Spleen (tissue), 11 donors: ENCODE data around the gene TMC8. TPM values are rescaled to one million over a fixed set of nuclear protein-coding genes. Genes with fewer than 3 reads are reported as not detected.
A peak's percentile ranks its signal among the peaks of the same experiment; 100 is the strongest.

Experiments
- DNase-seq: peaks from one replicate; pipeline ENCODE4 v3.0.0-alpha.2; 2020
- H3K27ac ChIP-seq, 8 donors: fragments of 200-600 bp; sonication (generic) in 7 of 8; 1 replicate in 4 of 8; 2 replicates in 4 of 8; pipeline versions ENCODE4 v1.5.0 to v1.8.0; 2016 to 2021; ENCODE audit warnings: inconsistent platforms in 4 of 8, mild to moderate bottlenecking in 4 of 8, moderate library complexity in 1 of 8
- H3K27me3 ChIP-seq, 7 donors: fragments of 200-600 bp; sonication (generic) in 6 of 7; replicated peaks in 1 of 7; 1 replicate in 4 of 7; 2 replicates in 3 of 7; pipeline versions ENCODE4 v1.5.0 to v1.8.0; 2016 to 2021; ENCODE audit warnings: inconsistent platforms in 3 of 7, mild to moderate bottlenecking in 1 of 7
- H3K36me3 ChIP-seq, 6 donors: fragments of 200-600 bp; sonication (generic) in 5 of 6; 1 replicate in 4 of 6; 2 replicates in 2 of 6; pipeline versions ENCODE4 v1.5.0 to v1.8.0; 2016 to 2021; ENCODE audit warnings: inconsistent platforms in 2 of 6
- H3K4me1 ChIP-seq, 6 donors: fragments of 200-600 bp; sonication (generic) in 5 of 6; 1 replicate in 3 of 6; 2 replicates in 3 of 6; pipeline versions ENCODE4 v1.5.0 to v1.8.0; 2016 to 2021; ENCODE audit warnings: inconsistent platforms in 3 of 6
- H3K4me3 ChIP-seq, 8 donors: fragments of 200-600 bp; sonication (generic) in 7 of 8; 1 replicate in 4 of 8; 2 replicates in 4 of 8; pipeline versions ENCODE4 v1.5.0 to v1.8.0; 2016 to 2021; ENCODE audit warnings: inconsistent platforms in 4 of 8, mild to moderate bottlenecking in 4 of 8, moderate library complexity in 2 of 8
- H3K9me3 ChIP-seq, 8 donors: fragments of 200-600 bp; sonication (generic) in 7 of 8; 1 replicate in 4 of 8; 2 replicates in 4 of 8; pipeline versions ENCODE4 v1.5.0 to v1.8.0; 2016 to 2021; ENCODE audit warnings: inconsistent platforms in 4 of 8
- CTCF ChIP-seq, 11 experiments: fragments of 200-600 bp in 7 of 11; fragments of 450-650 bp in 4 of 11; sonication (generic) in 4 of 11; IDR thresholded peaks in 8 of 11; conservative IDR thresholded peaks in 3 of 11; 1 replicate in 7 of 11; 2 replicates in 4 of 11; pipeline versions ENCODE4 v1.4.0 to v1.8.0; 2016 to 2021; ENCODE audit warnings: antibody characterized with exemption in 11 of 11, inconsistent platforms in 4 of 11, mild to moderate bottlenecking in 1 of 11
- POLR2A ChIP-seq, 3 donors: fragments of 450-650 bp; IDR thresholded peaks; one replicate each; pipeline ENCODE4 v1.5.1; 2017; ENCODE audit warnings: antibody characterized with exemption in 3 of 3, mild to moderate bottlenecking in 1 of 3
- POLR2AphosphoS5 ChIP-seq, 3 donors: sonication (generic); formaldehyde crosslinking; IDR thresholded peaks; one replicate each; pipeline ENCODE4 v1.5.1; 2017; ENCODE audit warnings: antibody characterized with exemption in 3 of 3
- WGBS, 5 donors: extraction: QIAGEN DNeasy Blood & Tissue Kit in 3 of 5; methylation state at CpG; one replicate each; pipeline versions ENCODE4 v1.1.5 to v1.1.7; 2013 to 2018; 5-methylcytosine and 5-hydroxymethylcytosine counted together
- intact Hi-C: fragments of 100-400 bp; cut with DNase I; formaldehyde crosslinking; loops from one replicate; pipeline ENCODE4 v1.15.0; 2023; ENCODE audit warnings: low total_unique reads
- polyA plus RNA-seq, 3 donors: library from polyadenylated mRNA; stranded (reverse); fragments of 200-250 nt; gene quantifications; one replicate each; pipeline ENCODE4 v1.2.1, GENCODE V29; 2013
- total RNA-seq, 7 donors: library from RNA; depleted of rRNA in 3 of 7; stranded (reverse); fragments of >200 nt in 3 of 7; fragmentation: NEBNext Ultra II Directional in 4 of 7; extraction: Animal tissue kit (Norgen Biotek cat#: 25700) in 4 of 7; gene quantifications; one replicate each; pipeline versions ENCODE4 v1.1.0 to v1.2.1, GENCODE V29; 2016 to 2021
- donor health status: healthy with polysubstance abuse.
- donor health status: DM: no; HTN: no; CAD: no; lungs with moderate emphysema.
- donor health status: DM: no; HTN: no; CAD: no.
- donor health status: Bipolar disorder and iron deficiency.
- donor health status: healthy.
- donor health status: DM: no; HTN: no; CAD: no.
- donor health status: DM: yes; HTN: yes; CAD: no.

TMC8 gene
- total and polyA plus RNA-seq, 10 donors: 103 to 222 (median 191) TPM

- Histone ChIP-seq H3K27me3 (no peaks in the 10 kb centered on the region), H3K36me3 (peaks cover 0 to 44% (median 31%) of the 10 kb centered on the region in 6 donors), H3K4me3 (peak within 1 kb of the TSS; percentile 70 to 99 (median 96)), H3K4me1 (peaks cover 66 to 100% (median 94%) of the 10 kb centered on the region in 6 donors), H3K9me3 (no peaks in the 10 kb centered on the region), H3K27ac (peak within 1 kb of the TSS; percentile 87 to 97 (median 94))
- intact Hi-C loops: no loop called here
- WGBS, 5 donors: 1 to 3% (median 2%) methylated on average over 18 to 53 of the region's 54 CpGs
- peak; percentile 92 to 93 (median 92) for TF ChIP-seq POLR2AphosphoS5 (IDR thresholded peaks at IDR 0.05)
- no peak for TF ChIP-seq CTCF (IDR thresholded peaks at IDR 0.05 in 8 of 11, conservative IDR thresholded peaks at IDR 0.05 in 3 of 11)
- TF ChIP-seq POLR2A (IDR thresholded peaks at IDR 0.05): peak in 2 of 3 donors; percentile 71 to 72
- peak; percentile 94 for DNase-seq
These were observed 1.8 kb upstream of the TMC8 start, which contains the start of gene TMC6 for GRCh38 chr17:78128551-78129350. TMC6 (minus strand) TSS chr17:78128755; CDS start chr17:78126832, 1,923 bp downstream.

- H3K4me1 ChIP-seq: peaks cover 68 to 100% (median 94%) of the 10 kb centered on the region in 6 donors
- DNase-seq: peak; percentile 90
- peaks cover 0 to 43% (median 27%) of the 10 kb centered on the region in 6 donors for H3K36me3 ChIP-seq
- WGBS, 5 donors: 37 to 46% (median 43%) methylated on average over 4 of the region's 4 CpGs
- TF ChIP-seq CTCF (IDR thresholded peaks at IDR 0.05 in 8 of 11, conservative IDR thresholded peaks at IDR 0.05 in 3 of 11) (no peak), POLR2AphosphoS5 (IDR thresholded peaks at IDR 0.05) (peak; percentile 34 to 85 (median 54))
- H3K27ac ChIP-seq: peak overlapping the region; percentile 87 to 97 (median 94)
- no peaks in the 10 kb centered on the region for H3K27me3 ChIP-seq
- intact Hi-C loops: no loop called here
- peak overlapping the region in 7 of 8 donors; percentile 15 to 99 (median 96) for H3K4me3 ChIP-seq
- H3K9me3 ChIP-seq: no peaks in the 10 kb centered on the region
These were observed 1.1 kb upstream of the TMC8 start for GRCh38 chr17:78129351-78130089.

- intact Hi-C loops: no loop called here
- WGBS, 5 donors: 0 to 26% (median 7%) methylated on average over 2 to 5 of the region's 5 CpGs
- Histone ChIP-seq H3K36me3 (peaks cover 2 to 43% (median 27%) of the 10 kb centered on the region in 6 donors), H3K4me1 (peaks cover 65 to 100% (median 93%) of the 10 kb centered on the region in 6 donors), H3K9me3 (no peaks in the 10 kb centered on the region), H3K4me3 (peak overlapping the region in 7 of 8 donors; percentile 57 to 98 (median 91)), H3K27ac (peak overlapping the region; percentile 87 to 97 (median 94)), H3K27me3 (no peaks in the 10 kb centered on the region)
- no peak for DNase-seq
- no peak for TF ChIP-seq POLR2AphosphoS5 (IDR thresholded peaks at IDR 0.05)
- TF ChIP-seq POLR2A (IDR thresholded peaks at IDR 0.05): no peak
- no peak for TF ChIP-seq CTCF (IDR thresholded peaks at IDR 0.05 in 8 of 11, conservative IDR thresholded peaks at IDR 0.05 in 3 of 11)
These were observed 508 bp upstream of the TMC8 start for GRCh38 chr17:78130090-78130436.
